SK-N-MC (cell line): Measurements from ENCODE around the gene FBXO9.

Experiments
- EZH2 ChIP-seq: fragments of 200-600 bp; sonication (generic); IDR thresholded peaks from one replicate; pipeline ENCODE4 v1.6.1; 2017; ENCODE audit warnings: antibody characterized with exemption
- FOXP2 ChIP-seq: optimal IDR thresholded peaks from 2 replicates; pipeline ENCODE3; 2011; ENCODE audit warnings: mild to moderate bottlenecking, moderate library complexity; ENCODE audit not compliant: insufficient read depth; ENCODE audit errors: extremely low read length, control extremely low read depth
- POLR2AphosphoS5 ChIP-seq: IDR thresholded peaks from 2 replicates; pipeline ENCODE4 v1.6.1; 2012; ENCODE audit warnings: mild to moderate bottlenecking, low read depth, low read length, borderline replicate concordance

GRCh38 chr6:53143710-53144109 is 78.5 kb downstream of the FBXO9 start:
- no peak for TF ChIP-seq EZH2
- TF ChIP-seq POLR2AphosphoS5: no peak
- TF ChIP-seq FOXP2: no peak
